LNCaP clone FGC (cell line): Measurements from ENCODE around the gene AFF1.
A peak's percentile ranks its signal among the peaks of the same experiment; 100 is the strongest.
"Not testable (repeated sequence)": the region's sequence is repeated elsewhere in the genome, so short reads cannot be mapped to it uniquely, and the experiment has no call there.

ENCODE experiments used
- DNase-seq: peaks from one replicate; pipeline ENCODE4 v3.0.0-alpha.2; 2011; ENCODE audit warnings: low read depth
- H3K4me3 ChIP-seq: 2 replicates; pipeline ENCODE4 v1.5.1; 2011; ENCODE audit warnings: mild to moderate bottlenecking, low read depth, low read length, control low read depth
- TF ChIP-seq, protein P1 (sequence below): IDR thresholded peaks from 2 replicates; pipeline ENCODE4 v1.5.1; 2012; ENCODE audit warnings: mild to moderate bottlenecking; ENCODE audit not compliant: control insufficient read depth, insufficient read depth; ENCODE audit errors: extremely low read depth

Gene AFF1

DNA sequence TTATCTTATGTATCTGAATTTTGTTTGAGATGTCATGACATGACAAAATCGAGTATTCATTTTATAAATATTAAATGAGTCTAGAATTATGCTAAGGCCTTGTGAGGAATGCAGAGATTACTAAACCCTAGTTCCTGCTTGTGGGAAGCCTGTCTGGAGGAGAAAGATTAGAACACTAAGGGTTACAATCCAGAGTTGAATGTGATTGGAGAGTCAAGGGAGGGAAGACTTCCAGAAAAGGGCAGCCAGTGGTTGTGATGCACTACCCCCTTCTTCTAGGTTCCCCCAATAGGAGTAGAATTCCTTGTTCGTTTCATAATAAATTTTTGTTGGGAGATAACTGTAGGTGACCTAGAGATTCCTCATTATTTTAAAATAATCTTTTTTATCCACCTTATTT, 141.1 kb downstream of the AFF1 start:
- no peak for DNase-seq
- no peak overlapping the region for H3K4me3 ChIP-seq
- TF ChIP-seq, protein P1, sequence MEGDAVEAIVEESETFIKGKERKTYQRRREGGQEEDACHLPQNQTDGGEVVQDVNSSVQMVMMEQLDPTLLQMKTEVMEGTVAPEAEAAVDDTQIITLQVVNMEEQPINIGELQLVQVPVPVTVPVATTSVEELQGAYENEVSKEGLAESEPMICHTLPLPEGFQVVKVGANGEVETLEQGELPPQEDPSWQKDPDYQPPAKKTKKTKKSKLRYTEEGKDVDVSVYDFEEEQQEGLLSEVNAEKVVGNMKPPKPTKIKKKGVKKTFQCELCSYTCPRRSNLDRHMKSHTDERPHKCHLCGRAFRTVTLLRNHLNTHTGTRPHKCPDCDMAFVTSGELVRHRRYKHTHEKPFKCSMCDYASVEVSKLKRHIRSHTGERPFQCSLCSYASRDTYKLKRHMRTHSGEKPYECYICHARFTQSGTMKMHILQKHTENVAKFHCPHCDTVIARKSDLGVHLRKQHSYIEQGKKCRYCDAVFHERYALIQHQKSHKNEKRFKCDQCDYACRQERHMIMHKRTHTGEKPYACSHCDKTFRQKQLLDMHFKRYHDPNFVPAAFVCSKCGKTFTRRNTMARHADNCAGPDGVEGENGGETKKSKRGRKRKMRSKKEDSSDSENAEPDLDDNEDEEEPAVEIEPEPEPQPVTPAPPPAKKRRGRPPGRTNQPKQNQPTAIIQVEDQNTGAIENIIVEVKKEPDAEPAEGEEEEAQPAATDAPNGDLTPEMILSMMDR = no peak

- no peak overlapping the region for H3K4me3 ChIP-seq
- TF ChIP-seq, protein P1 = no peak
- DNase-seq = no peak
These were observed 142.0 kb downstream of the AFF1 start for GRCh38 chr4:87076690-87077358.

DNA sequence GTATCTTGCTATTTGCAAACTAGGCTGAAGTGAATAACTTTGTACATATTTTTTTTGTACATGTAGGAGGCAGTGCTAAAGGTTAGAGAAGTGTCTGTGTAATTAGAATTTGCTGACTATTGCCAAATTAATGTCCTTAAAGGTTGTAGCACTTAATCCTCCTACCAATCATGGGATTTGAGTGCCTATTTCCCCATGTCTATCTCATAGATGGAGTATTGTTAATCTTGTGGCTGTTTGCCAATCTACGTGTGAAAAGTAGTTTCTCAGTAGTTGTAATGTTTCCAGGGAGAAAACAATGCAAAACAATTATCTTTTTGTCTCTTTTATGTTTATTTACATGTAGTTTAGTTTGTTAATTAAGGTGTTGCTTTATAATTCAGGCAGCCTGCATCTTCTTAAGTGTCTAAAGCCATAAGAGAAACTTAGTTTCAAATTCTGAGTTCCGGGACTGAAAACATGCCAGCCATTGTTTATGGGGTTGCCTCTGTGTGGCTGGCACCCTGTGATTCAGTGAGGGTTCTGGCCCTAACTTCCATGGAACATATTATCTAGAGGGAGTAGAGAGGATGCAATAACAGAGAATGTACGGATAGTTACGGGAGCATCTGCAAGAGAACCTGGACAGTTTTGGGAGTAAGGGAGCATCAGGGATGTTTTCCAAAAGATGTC, 143.2 kb downstream of the AFF1 start:
- TF ChIP-seq, protein P1 = no peak
- DNase-seq = no peak
- H3K4me3 ChIP-seq = no peak overlapping the region

DNA sequence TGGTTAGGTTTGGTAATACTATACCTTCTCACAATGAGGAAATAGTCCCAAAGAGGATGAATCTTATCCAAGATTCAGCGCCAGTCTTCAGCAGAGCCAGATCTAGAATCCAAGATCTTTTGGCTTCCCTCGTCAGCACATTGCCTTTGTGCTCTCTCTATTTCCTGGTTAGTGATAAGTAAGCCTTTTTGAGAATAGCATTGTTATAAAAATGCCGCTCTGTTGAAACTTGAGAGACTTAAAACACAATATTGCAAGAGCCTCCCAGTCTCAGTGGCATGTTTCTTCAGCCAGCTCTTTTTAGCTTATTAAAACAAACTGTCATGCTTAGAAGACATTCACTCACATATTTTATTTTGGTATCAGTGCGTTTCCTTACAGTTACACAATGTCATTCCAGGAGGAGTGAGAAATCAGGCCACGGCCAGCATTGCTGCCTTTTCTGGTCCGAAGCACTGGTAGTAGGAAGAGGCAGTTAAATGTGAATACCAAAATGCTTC, 144.2 kb downstream of the AFF1 start:
- DNase-seq = no peak
- TF ChIP-seq, protein P1 = no peak
- H3K4me3 ChIP-seq = peak overlapping the region; percentile 27

DNA sequence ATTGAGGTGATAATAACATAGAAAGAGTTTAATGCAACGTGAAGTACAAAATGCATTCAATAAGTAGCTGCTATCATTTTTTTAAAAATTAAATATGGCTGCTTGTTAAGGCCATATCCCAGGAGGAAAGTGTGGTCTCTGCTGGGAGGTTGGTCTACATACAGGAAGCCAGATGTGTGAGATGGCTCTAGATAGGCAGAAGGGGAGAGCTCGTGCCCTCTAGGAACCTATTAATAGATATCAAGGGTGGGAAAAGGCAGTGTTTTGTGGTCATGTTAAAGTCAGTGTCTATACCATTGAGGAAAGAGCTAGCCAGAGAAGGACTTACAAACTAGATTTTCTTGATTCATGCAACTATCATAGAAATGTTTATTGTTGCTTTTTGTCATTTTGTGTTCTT, 145.2 kb downstream of the AFF1 start:
- TF ChIP-seq, protein P1 = no peak

DNA sequence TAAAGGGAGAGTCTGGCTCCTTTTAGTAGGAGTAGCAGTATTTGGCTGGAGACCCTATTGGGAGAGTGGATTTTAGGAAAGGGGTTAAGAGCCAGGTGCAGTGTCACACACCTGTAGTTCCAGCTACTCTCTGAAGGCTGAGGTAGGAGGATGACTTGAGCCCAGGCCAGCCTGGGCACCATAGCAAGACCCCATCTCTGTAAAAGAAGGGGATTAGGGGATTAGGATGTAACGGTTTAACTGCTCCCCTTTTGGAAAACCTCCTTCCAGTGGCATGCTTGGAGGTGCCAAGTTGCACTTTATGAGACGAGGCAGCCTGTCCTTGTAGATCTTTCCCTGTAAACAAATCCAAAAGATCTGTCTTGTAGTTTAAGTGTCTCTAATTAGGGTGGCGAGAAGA, 145.7 kb downstream of the AFF1 start:
- H3K4me3 ChIP-seq = no peak overlapping the region
- TF ChIP-seq, protein P1 = no peak
- DNase-seq = no peak

More for the DNA sequence above, 145.2 kb downstream of the AFF1 start:
- no peak for DNase-seq
- no peak overlapping the region for H3K4me3 ChIP-seq

GRCh38 chr4:87081826-87082225, 147.0 kb downstream of the AFF1 start:
- H3K4me3 ChIP-seq = no peak overlapping the region
- TF ChIP-seq, protein P1 = no peak
- no peak for DNase-seq

DNA sequence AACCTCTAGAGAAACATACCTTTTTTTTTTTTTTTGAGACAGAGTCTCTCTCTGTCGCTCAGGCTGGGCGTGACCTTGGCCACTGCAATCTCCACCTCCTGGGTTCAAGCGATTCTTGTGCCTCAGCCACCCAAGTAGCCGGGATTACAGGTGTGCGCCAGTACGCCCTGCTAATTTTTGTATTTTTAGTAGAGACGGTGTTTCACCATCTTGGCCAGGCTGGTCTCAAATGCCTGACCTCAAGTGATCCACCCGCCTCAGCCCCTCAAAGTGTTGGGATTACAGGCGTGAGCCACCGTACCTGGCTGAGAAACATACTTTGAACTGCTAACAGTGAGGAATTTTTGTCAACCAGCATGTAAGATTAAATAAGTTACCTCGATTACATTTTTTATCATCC, 150.9 kb downstream of the AFF1 start:
- H3K4me3 ChIP-seq, DNase-seq: not testable (repeated sequence)
